ENCODE data around the gene CUEDC2.
"Not testable (repeated sequence)": the region's sequence is repeated elsewhere in the genome, so short reads cannot be mapped to it uniquely, and the experiment has no call there.

The CUEDC2 gene

DNA sequence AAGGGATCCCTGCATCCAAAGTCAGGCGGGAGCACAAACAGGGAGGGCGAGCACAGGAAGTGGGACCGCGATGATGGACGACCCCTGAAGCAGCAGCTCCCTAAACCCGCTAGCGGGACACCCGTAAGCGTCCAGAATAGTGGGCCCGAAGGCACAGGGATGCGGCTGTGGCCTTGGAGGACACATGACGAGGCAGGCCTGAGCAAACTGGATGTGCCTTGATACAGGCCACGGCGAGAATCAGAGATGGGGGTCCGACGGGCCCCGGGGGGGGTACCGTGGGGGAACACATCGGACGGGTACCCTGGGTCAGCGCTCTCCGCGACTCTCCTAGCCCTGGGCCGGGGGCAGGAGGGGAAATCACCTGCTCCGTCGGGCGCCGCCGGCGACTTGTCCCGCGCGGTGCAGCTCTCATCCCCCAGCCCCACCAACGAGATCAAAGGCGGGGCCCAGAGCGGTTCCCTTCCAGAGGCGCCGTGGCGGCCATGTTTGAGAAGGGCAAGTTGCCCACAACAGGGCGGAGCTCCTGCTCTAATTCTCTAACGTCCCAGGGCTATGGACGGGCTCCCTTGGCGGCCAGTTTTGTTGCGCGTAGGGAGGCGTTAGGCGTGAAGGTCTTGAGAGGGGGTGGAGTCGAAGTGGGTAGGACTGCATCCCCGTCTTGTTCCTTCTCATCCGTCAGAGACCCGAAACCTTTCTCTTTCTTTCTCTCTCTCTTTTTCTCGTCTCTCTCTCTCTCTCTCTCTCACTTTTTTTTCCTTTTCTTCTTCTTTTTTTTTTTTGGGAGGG is at the start of gene CUEDC2:
Gene CUEDC2, minus strand, starts transcription at position 413 of the 789 bp plus-strand sequence. CDS start 7,386 bp downstream, outside the sequence.
- DNase-seq, result peak; percentile 98

DNA sequence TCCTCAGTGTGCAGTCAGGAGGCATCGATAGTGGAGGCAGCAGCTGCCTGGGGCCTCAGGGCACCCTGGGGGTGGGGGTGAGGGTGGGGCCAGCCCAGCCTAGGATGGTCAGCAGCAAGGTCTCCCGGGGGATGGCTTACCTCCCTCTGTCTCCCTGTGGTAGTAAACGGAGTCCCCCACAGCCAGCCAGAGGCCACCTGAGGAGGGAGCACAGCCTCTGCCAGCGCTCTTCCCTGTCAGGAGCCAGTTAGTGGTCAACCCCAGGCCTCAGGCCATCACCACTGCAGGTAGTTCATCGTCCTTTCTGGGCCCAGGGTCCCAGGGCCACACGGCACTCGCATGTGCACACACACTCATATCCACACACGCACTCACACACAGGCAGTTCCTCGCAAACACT is 48.0 kb upstream of the CUEDC2 start:
- no peak for DNase-seq

DNA sequence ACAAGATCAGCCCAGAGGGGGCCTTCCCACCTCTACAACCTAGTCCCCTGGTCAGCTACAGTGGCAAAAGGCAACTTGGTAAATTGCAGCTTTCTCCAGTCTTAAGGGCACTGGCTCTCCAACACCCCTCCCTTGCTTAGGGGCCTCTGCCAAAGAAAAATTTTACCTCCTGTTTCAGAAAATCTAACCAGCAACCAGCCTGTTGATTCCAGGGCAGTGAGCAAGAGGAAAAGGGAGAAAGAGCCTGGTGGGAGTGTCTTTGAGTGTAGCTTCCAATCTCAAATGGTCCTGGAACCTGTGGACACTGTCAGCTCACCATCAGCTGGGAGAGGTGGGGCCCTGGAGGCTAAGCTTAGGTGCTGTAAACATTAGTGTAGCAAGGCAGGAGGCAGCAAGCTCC is 47.3 kb upstream of the CUEDC2 start:
- DNase-seq, result no peak

DNA sequence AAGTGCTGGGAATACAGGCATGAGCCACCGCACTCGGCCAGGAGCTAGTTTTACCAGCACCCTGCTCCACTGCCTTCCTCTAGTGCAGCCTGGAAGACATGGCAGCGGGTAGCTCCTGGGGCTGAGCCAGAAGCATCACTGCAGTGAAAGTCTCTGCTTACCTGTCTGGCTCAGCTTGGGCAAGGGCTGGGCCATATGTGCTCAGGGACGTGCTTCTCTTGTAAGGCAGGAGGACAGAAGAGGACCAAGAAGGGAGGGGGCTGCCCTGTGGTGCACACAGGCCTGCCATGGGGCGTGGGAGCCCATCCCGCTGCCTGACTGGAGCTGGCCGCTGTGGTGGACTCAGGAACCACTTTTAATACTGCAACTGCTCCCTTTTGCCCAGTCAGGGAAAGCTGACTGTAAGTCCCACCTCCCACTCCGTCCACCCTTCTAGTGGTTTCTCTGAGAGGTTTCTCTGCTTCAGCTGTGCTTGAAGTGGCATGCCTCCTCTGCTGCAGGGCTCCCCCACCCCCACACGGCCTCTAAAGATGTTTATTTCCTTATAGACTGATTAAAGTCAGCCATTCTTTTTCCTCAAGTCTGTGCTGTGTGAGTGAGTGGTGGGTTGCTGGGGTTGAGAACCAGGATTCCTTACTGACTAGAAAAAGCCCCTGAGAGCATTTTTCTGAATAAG is 44.2 kb upstream of the CUEDC2 start:
- no peak for DNase-seq

DNA sequence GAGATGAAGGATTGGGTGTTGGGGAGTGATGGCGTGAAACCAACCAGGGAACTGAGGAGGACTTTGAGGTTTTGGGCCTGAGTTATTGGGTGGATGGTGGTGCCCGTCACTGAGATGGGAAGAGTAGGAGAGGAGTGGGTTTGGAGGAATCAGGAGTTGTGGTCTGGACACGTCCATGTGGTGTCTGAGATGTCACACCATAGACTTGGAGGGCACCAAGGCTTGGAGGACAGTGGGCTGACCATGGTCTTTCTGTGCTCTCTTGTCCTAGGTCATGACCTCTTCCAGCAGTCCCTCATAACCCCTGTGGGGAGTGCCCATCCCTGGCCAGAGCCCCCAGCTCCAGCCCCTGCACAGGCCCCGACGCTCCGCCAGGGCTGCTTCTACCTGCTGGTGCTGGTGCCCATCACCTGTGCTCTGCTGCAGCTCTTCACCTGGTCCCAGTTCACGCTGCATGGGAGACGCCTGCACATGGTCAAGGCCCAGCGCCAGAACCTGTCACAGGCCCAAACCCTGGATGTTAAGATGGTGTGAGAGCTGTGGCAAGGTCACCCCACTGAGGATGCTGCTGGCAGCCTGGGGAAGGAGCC is 43.2 kb upstream of the CUEDC2 start:
- DNase-seq, result no peak

GRCh38 chr10:102473445-102474331 is 41.3 kb upstream of the CUEDC2 start:
- DNase-seq, result no peak

GRCh38 chr10:102470579-102471546 is 38.5 kb upstream of the CUEDC2 start:
- DNase-seq, result no peak

DNA sequence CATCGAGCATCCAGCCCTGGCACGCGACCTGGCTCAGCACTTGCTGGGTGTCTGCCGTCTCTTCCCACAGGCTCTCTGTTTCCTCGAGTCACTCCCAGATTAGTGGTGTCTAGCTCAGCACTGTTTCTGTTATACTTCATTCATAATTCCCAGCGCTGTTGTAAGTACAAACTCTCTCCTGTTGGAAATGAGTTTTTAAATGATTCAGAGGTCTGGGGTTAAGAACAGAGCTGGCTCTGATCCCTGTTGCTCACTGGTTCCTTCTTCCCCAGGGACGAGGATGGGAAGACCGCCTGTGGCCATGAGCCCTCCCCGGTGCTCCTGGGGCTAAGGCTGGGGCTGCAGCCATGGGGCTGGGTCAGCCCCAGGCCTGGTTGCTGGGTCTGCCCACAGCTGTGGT is 36.3 kb upstream of the CUEDC2 start:
- peak; percentile 20 for DNase-seq

DNA sequence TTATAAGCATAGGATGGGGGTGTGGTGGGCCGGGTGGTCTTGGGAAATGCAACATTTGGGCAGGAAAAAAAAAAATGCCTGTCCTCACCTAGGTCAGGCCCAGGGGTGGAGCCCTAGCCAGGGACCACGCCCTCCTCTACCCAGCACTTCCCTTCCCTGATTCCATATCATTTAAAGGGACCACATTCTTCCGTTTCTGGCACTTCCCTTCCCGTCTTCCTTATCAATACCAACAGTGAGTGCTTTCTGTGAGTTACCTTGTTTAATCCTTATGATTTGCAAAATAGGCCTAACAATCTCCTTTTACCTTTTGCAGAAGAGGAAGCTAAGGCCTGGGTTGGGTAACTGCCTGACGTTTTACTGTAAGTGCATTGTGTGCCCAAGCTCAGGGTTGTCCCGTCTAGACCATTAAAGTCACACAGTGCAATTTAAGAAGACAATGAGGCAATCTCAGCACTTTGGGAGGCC is 35.6 kb upstream of the CUEDC2 start:
- DNase-seq, result no peak

- no peak for DNase-seq
Observed at GRCh38 chr10:102467318-102467717, 34.9 kb upstream of the CUEDC2 start.

DNA sequence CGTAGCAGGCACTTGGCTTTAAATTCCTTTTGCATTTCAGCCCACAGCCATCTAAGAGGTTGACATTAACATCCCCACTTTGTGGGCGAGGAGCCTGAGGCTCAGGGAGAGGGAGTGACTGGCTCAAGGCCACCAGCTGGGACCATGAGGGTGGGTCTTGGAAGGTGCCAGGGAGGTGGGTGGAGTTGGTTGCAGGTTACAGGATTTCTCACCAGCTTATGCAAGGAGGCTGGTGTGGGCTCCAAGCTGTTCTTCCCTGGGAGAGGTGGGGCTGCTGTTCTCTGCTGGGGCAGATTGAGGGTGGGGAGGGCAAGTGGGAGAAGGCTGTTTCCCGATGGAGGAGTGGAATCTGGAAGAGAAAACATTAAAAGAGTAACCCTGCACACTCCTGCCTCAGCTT is 33.1 kb upstream of the CUEDC2 start:
- DNase-seq, result no peak

DNA sequence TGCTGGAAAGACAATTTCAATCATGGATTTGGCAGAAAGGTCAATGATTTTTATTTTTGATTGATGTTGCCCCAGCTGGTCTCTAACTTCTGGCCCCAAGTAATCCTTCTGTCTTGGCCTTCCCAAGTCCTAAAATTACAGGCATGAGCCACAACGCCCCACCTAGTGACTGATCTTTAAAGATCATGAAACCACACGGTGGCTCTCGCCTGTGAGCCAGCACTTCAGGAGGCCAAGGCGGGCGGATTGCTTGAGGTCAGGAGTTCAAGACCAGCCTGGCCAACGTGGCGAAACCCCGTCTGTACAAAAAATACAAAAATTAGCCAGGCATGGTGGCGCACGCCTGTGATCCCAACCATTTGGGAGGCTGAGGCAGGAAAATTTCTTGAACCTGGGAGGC is 31.6 kb upstream of the CUEDC2 start:
- DNase-seq, result no peak

- DNase-seq, result no peak
Observed at GRCh38 chr10:102462512-102463054, 30.2 kb upstream of the CUEDC2 start.

- DNase-seq, result peak; percentile 80
Observed at GRCh38 chr10:102461187-102462054, 29.0 kb upstream of the CUEDC2 start.

GRCh38 chr10:102460836-102461186 is 28.4 kb upstream of the CUEDC2 start:
- no peak for DNase-seq

- no peak for DNase-seq
Observed at GRCh38 chr10:102458656-102459055, 26.3 kb upstream of the CUEDC2 start.

DNA sequence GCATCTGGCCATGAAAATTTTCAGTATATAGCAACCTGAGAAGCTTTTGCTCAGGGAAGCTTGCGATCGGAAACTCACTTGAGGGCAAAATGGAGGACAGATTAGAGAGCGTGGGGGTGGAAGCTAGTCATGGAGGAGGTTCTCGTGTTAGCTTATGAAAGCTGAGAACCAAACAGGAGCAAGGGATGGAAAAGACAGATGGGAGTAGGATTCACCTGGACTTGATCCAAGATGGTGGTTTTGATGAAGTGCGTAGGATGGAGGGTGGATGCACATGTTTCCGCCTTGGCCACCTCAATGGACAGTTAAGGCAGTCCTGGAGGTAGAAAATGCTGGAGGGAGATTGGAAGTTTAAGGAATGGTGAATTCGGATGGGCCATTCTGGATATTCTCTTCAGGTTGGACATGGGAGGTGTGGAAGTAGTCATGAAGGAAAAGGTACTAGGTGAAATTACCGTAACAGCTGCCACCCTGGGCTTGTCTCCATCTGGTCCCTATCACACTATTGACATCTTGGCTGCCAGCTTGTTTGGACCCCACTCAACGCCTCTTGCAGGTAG is 25.3 kb upstream of the CUEDC2 start:
- no peak for DNase-seq

GRCh38 chr10:102455893-102456471 is 23.6 kb upstream of the CUEDC2 start:
- peak; percentile 86 for DNase-seq

DNA sequence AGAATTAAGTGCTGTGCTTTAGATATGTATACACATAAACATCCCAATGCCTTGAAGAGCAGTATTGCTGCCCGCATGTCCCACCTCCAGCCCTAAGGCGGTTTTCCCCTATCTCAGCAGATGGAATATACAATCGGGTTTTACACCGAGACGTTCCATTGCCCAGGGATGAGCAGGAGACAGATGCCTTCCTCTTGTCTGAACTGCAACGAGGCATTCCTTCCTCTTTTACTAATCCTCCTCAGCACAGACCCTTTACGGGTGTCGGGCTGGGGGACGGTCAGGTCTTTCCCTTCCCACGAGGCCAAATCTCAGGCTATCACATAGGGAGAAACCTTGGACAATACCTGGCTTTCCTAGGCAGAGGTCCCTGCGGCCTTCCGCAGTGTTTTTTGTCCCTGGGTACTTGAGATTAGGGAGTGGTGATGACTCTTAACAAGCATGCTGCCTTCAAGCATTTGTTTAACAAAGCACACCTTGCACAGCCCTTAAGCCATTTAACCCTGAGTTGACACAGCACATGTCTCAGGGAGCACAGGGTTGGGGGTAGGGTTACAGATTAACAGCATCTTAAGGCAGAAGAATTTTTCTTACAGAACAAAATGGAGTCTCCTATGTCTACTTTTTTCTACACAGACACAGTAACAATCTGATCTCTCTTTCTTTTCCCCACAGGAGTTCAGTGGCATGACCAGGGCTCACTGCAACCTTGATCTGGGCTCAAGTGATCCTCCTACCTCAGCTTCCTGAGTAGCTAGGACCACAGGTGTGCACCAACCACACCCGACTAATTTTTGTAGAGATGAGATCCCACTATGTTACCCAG is 22.5 kb upstream of the CUEDC2 start:
- not testable (repeated sequence) for DNase-seq

Measured in fibroblast of skin of right biceps (primary cell).